Suprapubic skin (tissue), 4 donors: Measurements from ENCODE around the gene ITSN2.

Source experiments
- CTCF ChIP-seq, 2 donors: fragments of 200-600 bp in 1 of 2; fragments of 450-650 bp in 1 of 2; sonication (generic) in 1 of 2; IDR thresholded peaks; one replicate each; pipeline ENCODE4 v1.5.1; 2016 to 2019; ENCODE audit warnings: antibody characterized with exemption in 2 of 2, mild to moderate bottlenecking in 1 of 2, moderate library complexity in 1 of 2
- POLR2A ChIP-seq, 2 donors: fragments of 450-650 bp; IDR thresholded peaks; one replicate each; pipeline ENCODE4 v1.6.1; 2017; ENCODE audit warnings: antibody characterized with exemption in 2 of 2, mild to moderate bottlenecking in 2 of 2, moderate library complexity in 2 of 2
- POLR2AphosphoS5 ChIP-seq, 3 donors: sonication (generic); formaldehyde crosslinking; IDR thresholded peaks; one replicate each; pipeline ENCODE4 v1.6.1; 2017; ENCODE audit warnings: antibody characterized with exemption in 3 of 3

GRCh38 chr2:24200799-24201198 is 159.5 kb downstream of the ITSN2 start:
- no peak for TF ChIP-seq CTCF (IDR thresholded peaks at IDR 0.05)
- TF ChIP-seq POLR2A (IDR thresholded peaks at IDR 0.05), result no peak
- no peak for TF ChIP-seq POLR2AphosphoS5 (IDR thresholded peaks at IDR 0.05)
